Prostate gland (tissue), 2 donors: ENCODE results near the gene IDH2. TPM values are rescaled to one million over a fixed set of nuclear protein-coding genes. Genes with fewer than 3 reads are reported as not detected.

Experiments used
- DNase-seq: peaks from one replicate; pipeline ENCODE4 v3.0.0-alpha.2; 2019; ENCODE audit warnings: low spot score
- H3K27ac ChIP-seq, 2 donors: fragments of 200-600 bp; sonication (generic); 2 replicates each; pipeline ENCODE4 v1.5.1; 2017 to 2019
- H3K27me3 ChIP-seq: fragments of 200-600 bp; sonication (generic); replicated peaks from 2 replicates; pipeline ENCODE4 v1.5.1; 2019; ENCODE audit not compliant: insufficient read depth
- H3K36me3 ChIP-seq, 2 donors: fragments of 200-600 bp; sonication (generic); 1 replicate in 1 of 2; 2 replicates in 1 of 2; pipeline versions ENCODE4 v1.5.1 to v1.8.1; 2017 to 2019
- H3K4me1 ChIP-seq: fragments of 200-600 bp; sonication (generic); replicated peaks from 2 replicates; pipeline ENCODE4 v1.5.1; 2019
- H3K4me3 ChIP-seq, 2 donors: fragments of 200-600 bp; sonication (generic); 2 replicates each; pipeline ENCODE4 v1.5.1; 2017 to 2019
- H3K9me3 ChIP-seq: fragments of 200-600 bp; sonication (generic); 2 replicates; pipeline ENCODE4 v1.5.1; 2017
- CTCF ChIP-seq, 4 experiments: fragments of 200-600 bp in 2 of 4; fragments of 450-650 bp in 2 of 4; sonication (generic) in 2 of 4; IDR thresholded peaks; 1 replicate in 3 of 4; 2 replicates in 1 of 4; pipeline ENCODE4 v1.5.1; 2016 to 2019; ENCODE audit warnings: antibody characterized with exemption in 4 of 4, mild to moderate bottlenecking in 2 of 4, moderate library complexity in 2 of 4
- POLR2A ChIP-seq: fragments of 450-650 bp; IDR thresholded peaks from one replicate; pipeline ENCODE4 v1.6.1; 2016; ENCODE audit warnings: antibody characterized with exemption, mild to moderate bottlenecking
- POLR2AphosphoS5 ChIP-seq: sonication (generic); formaldehyde crosslinking; IDR thresholded peaks from one replicate; pipeline ENCODE4 v1.6.1; 2017; ENCODE audit warnings: antibody characterized with exemption
- WGBS: methylation state at CpG from one replicate; pipeline ENCODE4 v1.1.5; 2018; 5-methylcytosine and 5-hydroxymethylcytosine counted together
- intact Hi-C: fragments of 100-400 bp; cut with DNase I; formaldehyde crosslinking; loops from one replicate; pipeline ENCODE4 v1.14.2; 2022
- total RNA-seq, 2 donors: library from RNA; depleted of rRNA; stranded (reverse); fragments of >200 nt; gene quantifications; one replicate each; pipeline ENCODE4 v1.1.0, GENCODE V29; 2016

IDH2 gene
- total RNA-seq, 2 donors from 2014 or later, result 98.1 to 190 TPM

DNA sequence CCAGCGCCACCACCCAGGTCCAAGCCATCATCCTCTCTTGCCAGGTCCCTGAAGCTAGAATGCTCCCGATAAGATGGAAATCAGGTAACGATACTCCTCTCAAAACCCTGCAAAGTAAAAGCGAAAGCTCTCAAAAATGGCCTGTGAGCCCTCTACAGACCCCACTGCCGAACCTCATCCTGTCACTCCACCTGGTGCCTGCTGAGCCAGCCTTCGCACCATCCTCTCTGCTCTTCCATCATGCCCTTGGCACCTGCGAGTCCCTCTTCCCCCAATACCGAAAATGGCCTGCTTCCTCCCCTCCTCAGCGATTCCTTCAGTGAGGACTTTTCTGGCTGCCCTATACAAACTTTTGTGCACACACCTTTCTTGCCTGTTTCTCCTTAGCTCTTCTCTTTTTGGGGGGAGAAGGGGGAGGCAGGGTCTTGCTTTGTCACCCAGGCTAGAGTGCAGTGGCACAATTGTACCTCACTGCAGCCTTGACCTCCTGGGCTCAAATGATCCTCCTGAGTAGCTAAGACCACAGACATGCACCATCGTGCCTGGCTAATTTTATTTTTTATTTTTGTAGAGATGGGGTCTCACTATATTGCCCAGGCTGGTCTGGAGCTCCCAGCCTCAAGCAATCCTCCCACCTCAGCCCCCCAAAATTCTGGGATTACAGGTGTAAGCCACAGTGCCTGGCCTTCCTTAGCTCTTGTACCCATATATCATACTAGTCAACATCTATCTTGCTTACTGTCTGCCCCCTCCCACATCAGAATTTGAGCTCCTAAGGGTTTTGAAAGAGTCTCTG is 3.0 kb downstream of the IDH2 start:
- no peak for TF ChIP-seq CTCF (IDR thresholded peaks at IDR 0.05)
- no peak for TF ChIP-seq POLR2AphosphoS5
- TF ChIP-seq POLR2A, result no peak
- peaks cover 26% of the 10 kb centered on the region for H3K4me1 ChIP-seq

DNA sequence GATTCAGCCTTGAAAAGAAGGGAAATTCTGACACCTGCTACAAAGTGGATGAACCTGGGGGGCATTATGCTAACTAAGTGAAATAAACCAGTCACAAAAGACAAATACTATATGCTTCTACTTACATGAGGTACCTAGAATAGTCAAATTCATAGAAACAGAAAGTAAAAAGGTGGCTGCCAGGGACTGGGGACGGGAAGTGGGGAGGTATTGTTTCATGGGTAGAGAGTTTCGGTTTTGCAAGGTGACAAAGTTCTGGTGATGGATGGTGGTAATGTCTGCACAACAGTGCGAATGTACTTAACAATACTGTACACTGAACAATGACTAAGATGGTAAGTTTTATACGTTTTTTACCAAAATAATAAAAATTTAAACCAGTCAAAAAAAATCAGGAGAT is 4.8 kb downstream of the IDH2 start:
- intact Hi-C loops, result no loop called here
- H3K4me3 ChIP-seq, result no peak overlapping the region
- H3K4me1 ChIP-seq, result peaks cover 22% of the 10 kb centered on the region
- 12% methylated on average over 4 of the region's 4 CpGs for WGBS
- TF ChIP-seq POLR2A (no peak), CTCF (IDR thresholded peaks at IDR 0.05) (no peak), POLR2AphosphoS5 (no peak)
- no peak for DNase-seq
- H3K9me3 ChIP-seq, result no peaks in the 10 kb centered on the region
- H3K27me3 ChIP-seq, result no peaks in the 10 kb centered on the region
- no peaks in the 10 kb centered on the region for H3K36me3 ChIP-seq
- peak overlapping the region; percentile 75 to 99 for H3K27ac ChIP-seq

More for the DNA sequence above, 3.0 kb downstream of the IDH2 start:
- H3K27ac ChIP-seq, result peak overlapping the region; percentile 92 to 99
- H3K27me3 ChIP-seq, result no peaks in the 10 kb centered on the region
- 84% methylated on average over 10 of the region's 10 CpGs for WGBS
- DNase-seq, result no peak
- no peaks in the 10 kb centered on the region for H3K36me3 ChIP-seq
- intact Hi-C loops, result no loop called here
- H3K9me3 ChIP-seq, result no peaks in the 10 kb centered on the region
- no peak overlapping the region for H3K4me3 ChIP-seq

- TF ChIP-seq POLR2A (no peak), CTCF (IDR thresholded peaks at IDR 0.05) (no peak), POLR2AphosphoS5 (peak; percentile 80)
- H3K27ac ChIP-seq, result peak overlapping the region; percentile 75 to 99
- H3K27me3 ChIP-seq, result no peaks in the 10 kb centered on the region
- no peak overlapping the region for H3K4me3 ChIP-seq
- peak; percentile 78 for DNase-seq
- no peaks in the 10 kb centered on the region for H3K9me3 ChIP-seq
- 25% methylated on average over 3 of the region's 3 CpGs for WGBS
- peaks cover 6% of the 10 kb centered on the region in 2 donors for H3K36me3 ChIP-seq
- intact Hi-C loops, result no loop called here
- H3K4me1 ChIP-seq, result peaks cover 22% of the 10 kb centered on the region
These were observed 6.7 kb downstream of the IDH2 start for GRCh38 chr15:90095521-90095959.

- TF ChIP-seq POLR2AphosphoS5, result no peak
- TF ChIP-seq POLR2A, result no peak
- TF ChIP-seq CTCF (IDR thresholded peaks at IDR 0.05), result no peak
- H3K4me1 ChIP-seq, result peaks cover 8% of the 10 kb centered on the region
- no peaks in the 10 kb centered on the region for H3K9me3 ChIP-seq
- 71% methylated on average over 17 of the region's 17 CpGs for WGBS
- DNase-seq, result no peak
- intact Hi-C loops, result no loop called here
- H3K4me3 ChIP-seq, result no peak overlapping the region
- H3K27ac ChIP-seq, result no peak overlapping the region
- H3K27me3 ChIP-seq, result no peaks in the 10 kb centered on the region
- H3K36me3 ChIP-seq, result peaks cover 6 to 10% of the 10 kb centered on the region in 2 donors
These were observed 10.9 kb downstream of the IDH2 start for GRCh38 chr15:90091156-90091931.
